NCI-H2081 treated with DMSO at 0.1 percent for 48 hours (cell line): ENCODE results near the gene SLC66A1.
A peak's percentile ranks its signal among the peaks of the same experiment; 100 is the strongest.

Experiments
- DNase-seq: peaks from one replicate; lab custom pipeline; 2025; lab: John Stamatoyannopoulos, UW

The SLC66A1 gene

DNA sequence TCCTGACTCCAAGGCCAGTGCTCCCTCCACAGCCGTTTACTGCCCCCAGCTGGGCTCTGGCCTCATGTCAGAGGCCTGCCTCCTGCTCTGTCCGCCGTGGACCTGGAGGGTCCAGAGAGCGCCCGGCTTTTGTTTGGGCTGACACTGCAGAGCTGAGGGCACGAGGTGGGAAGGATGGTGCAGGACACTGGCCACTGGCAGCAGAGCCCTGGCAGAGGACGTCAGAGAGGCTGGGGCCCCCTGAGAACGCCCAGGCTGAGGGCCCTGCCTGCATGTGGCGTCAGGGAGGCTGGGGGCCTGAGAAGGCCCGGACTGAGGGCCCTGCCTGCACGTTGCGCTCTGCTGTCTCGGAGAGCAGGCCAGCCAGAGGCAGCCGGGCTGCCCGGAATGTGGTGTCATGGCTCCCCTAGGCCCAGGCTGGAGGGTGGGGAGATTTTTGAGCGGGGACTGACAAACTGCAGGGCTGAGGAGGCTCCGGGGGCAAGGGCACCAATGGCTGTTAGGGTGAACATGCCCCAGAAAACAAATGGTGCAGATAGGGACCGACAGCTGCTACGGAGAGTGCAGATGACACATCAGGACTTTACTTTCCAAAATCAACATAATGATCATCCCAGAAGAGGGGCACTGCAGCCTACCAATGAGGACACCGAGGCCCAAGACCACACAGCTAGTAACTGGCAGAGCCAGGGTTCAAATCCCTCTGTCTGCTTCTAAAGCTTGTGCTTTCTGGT, 31.7 kb downstream of the SLC66A1 start:
- no peak for DNase-seq

GRCh38 chr1:19344372-19344810, 32.3 kb downstream of the SLC66A1 start:
- no peak for DNase-seq

- DNase-seq, result no peak
Observed at GRCh38 chr1:19344831-19345230, 32.7 kb downstream of the SLC66A1 start.

GRCh38 chr1:19345391-19345790, 33.3 kb downstream of the SLC66A1 start:
- no peak for DNase-seq

- DNase-seq, result no peak
Observed at GRCh38 chr1:19346026-19346425, 33.9 kb downstream of the SLC66A1 start.

GRCh38 chr1:19347533-19348172, 35.5 kb downstream of the SLC66A1 start:
- no peak for DNase-seq

DNA sequence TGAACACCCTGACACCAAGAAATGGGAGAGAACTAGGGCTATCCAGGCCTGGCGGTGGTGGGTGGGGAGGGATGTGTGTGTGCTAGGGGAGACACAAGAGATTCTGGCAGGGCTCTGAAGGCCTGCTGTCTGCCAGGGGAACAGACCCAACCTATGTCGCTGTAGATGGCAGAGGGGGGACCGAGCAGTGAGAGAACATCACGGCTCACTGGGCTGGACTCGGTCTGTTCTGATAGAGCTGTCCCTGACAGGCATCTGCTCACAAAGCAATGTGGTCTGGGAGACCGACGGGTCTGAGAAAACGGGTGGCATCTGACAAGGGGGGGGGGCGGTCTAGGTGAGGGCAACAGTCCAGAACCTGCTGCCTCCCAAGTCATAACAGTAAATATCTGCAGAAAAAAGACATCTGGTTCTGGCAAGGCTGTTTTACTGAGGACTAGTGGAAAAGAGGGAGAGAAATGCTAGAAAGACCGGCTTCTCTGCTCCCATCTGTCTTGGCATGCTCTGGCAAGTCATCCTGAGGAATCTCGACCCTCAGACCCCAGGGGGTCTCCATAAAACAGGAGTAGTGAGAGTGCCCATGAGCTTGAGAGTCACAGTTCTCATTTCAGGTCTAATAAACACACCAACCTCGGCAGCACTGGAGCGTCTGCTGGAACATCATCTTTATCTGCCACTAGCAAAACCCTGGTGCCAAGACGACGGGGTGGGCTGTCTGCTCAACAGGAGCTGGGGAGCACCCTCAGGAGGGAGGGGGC, 36.5 kb downstream of the SLC66A1 start:
- DNase-seq, result no peak

DNA sequence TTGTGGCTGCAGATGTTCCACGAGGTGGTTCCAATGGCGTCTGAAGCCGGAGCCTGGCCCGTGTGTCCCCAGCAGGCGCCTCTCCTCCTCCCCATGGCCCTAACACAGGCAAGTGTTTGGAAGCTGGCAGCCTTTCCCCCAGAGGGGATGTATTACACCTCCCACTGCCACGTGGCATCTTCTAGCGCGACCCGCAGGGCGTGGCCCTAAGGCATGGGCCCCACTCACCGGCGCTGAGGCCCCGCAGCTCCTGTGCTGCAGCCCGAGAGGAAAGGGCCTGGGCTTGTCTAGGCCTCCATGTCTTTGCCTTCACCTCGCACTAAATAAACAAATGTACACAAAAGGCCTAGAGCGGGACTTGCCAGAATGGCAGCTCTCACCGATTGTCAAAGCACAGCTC, 37.9 kb downstream of the SLC66A1 start:
- DNase-seq, result no peak

GRCh38 chr1:19350566-19350965, 38.4 kb downstream of the SLC66A1 start:
- DNase-seq, result no peak

DNA sequence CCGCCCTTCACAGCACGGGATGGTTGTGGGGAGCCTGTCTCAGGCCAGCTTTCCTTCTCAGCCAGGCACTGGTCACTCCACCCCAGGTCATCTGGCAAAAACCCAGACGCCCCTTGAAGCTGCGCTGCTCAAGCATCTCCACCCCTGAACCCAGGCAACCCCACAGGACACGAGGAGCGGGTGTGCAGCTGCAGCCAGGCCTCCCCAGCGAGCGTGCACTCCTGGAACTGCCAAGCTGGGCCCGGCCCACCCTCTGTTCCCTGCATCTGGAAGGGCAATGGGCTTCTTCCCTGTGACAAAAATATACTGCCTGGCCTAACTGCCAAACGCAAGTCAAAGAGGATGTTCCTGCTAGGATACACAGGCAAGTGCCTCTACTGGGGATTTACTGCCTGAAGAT, 39.7 kb downstream of the SLC66A1 start:
- DNase-seq, result no peak

DNA sequence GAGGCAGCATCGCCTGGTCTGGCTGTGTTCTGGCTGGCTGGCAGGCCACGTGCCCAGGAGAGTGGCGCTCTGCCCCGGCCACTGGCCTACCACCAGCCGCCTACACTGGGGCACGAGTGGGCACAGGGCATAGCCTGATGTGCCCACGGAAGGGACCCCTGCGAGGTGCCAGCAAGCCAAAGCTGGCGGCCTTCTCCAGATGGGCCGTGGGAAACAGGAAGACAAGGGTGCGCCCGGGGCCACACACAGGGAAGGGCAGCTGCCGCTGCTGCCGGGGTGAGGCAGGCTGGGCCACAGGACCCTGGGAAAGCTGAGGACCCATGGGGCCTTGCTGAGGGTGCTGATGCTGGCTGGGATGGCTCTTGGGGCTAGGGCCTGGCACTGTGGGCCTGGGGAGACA, 40.7 kb downstream of the SLC66A1 start:
- DNase-seq, result no peak

DNA sequence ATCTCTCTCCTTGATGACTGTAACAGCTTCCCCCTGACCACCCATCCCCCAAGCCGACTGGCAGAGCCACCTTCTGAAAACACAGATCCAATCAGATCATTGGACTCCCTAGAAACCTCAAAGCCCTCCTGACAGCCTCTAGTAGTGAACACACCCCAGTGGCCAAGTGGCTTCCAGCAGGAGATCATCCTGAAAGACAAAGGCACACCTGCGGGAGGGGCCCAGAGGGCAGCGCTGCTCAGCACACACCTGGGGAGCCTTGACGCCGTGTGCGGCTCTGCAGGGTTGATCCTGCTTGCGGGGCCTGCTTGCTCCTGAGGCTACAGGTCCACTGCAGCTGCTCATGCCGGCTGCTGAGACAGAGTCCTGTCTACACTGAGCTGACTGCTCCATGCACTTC, 41.5 kb downstream of the SLC66A1 start:
- DNase-seq, result no peak

DNA sequence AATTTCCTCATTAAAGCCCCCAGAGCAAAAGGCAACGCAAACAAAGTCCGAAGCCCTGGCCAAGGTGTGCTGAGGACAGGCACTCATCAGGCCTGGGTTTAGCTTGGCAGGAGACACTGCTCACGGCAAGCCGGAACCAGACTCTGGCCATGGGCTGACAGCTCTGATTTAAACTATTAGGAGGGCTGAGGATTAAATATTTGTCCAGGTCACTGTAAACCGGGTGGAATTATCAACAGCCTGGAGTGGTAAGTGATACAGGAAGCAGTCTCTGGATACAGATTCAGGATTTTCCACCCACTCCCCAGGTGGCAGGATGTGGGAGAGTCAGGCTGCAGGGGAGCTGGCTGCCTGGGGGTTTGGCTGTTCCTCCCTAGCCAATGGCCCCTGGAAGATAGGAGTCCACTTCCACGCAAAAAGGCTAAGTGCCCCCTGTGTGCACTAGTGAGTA, 42.4 kb downstream of the SLC66A1 start:
- DNase-seq, result peak; percentile 93

DNA sequence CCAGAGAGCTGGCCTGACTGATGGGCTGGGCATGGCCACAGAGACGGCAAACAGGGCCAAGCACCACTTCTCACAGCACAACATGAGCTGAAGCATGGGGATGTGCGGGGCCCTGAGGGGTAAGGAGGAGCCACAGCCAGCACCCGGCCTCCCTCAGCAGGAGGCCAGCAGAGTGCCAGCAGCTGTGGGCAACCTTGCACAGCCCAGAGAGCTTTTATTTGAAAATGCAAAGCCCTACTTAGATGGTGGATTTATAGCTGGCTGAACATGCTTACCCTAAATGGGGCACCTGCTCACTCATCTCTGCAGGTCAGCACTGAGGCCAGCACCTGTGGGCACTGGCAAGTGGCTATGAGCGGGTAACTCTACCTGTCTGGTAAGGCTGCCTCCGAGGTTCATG, 44.1 kb downstream of the SLC66A1 start:
- no peak for DNase-seq

GRCh38 chr1:19357299-19357986, 45.3 kb downstream of the SLC66A1 start:
- no peak for DNase-seq

GRCh38 chr1:19358710-19359109, 46.6 kb downstream of the SLC66A1 start:
- no peak for DNase-seq

DNA sequence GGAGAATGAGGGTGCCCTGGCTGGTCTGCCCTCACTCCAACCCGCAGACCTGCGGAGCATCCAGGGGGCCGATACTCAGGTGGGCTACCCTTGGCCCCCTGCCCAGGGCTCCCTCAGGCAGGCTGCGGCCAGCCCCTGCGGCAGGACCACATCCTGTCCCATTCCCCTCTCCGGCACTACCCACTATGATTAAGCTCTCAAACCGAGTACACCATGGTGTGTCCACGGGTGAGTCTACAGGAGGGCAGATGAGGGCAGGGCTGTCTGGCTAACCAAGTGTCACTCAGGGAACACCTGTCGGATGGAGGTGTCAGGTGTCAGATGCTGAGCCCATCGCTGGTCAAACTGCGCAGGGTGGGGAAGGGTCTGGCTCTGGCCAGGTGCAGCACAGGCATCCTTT, 47.2 kb downstream of the SLC66A1 start:
- no peak for DNase-seq

DNA sequence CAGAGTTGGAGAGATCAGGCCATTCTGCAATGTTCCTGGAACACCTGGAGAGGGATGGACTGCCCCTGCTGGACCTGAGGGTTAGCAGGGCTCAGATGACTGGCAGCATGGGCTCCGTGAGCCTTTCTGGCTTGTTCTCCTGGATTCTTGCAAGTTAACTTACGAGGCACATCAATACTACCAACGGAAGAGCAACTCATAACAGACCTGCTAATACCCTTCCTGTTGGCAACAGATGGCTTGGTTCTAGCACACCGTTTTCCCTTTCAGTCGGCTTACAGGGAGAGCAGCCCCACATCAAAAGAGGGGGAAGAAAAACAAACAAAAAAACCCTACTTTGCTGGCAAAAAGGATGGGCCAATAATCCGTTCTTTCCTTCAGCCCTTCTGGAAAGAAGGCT, 47.9 kb downstream of the SLC66A1 start:
- no peak for DNase-seq

DNA sequence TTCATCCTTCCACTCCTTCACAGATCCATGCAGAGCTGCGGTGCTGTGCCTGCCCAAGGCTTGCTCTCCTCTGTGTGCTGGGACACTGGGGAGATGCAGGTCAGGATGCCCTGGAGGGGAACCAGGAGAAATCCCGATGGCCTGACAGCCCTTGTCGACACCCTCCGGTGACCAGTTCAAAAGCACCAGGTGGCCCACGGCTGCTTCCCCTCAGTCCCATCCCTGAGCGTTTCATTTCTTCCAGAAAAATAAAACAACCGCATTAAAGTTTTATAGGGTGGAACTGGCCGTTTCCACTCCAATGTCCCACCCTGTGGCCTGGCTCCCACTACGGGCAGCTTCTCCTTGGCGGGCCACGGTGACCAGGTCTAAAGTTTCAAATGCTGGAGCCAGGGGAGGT, 48.3 kb downstream of the SLC66A1 start:
- no peak for DNase-seq

- no peak for DNase-seq
Observed at GRCh38 chr1:19360843-19361610, 48.9 kb downstream of the SLC66A1 start.

GRCh38 chr1:19361611-19362147, 49.6 kb downstream of the SLC66A1 start:
- no peak for DNase-seq
